Astrocyte of the hippocampus (primary cell): ENCODE measurements around the gene TAAR6.
"Not testable (repeated sequence)": the region's sequence is repeated elsewhere in the genome, so short reads cannot be mapped to it uniquely, and the experiment has no call there.

Experiments
- DNase-seq: peaks from one replicate; pipeline ENCODE4 v3.0.0; 2011; ENCODE audit warnings: low read depth, low spot score

The TAAR6 gene

DNA sequence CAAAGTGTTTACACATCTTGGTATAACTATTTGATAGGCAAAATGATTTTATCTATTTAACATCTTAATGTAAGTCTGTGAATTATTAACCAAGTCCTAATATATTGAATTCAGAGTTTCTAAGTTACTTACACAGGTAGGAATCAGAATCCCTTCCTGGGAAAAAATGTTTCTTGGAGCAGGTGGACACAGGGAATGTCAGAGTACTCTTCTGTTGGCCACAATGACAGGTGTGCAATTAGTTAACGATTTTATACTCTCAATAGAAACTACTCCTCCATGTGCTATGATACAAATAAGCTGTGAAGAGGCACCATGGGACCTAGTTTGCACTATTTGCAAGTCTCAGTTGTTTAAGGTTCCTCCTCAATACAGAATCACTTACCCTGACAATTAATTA lies 20.2 kb downstream of the TAAR6 start:
- no peak for DNase-seq

- DNase-seq: no peak
Measured at GRCh38 chr6:132592855-132593254, 22.7 kb downstream of the TAAR6 start.

DNA sequence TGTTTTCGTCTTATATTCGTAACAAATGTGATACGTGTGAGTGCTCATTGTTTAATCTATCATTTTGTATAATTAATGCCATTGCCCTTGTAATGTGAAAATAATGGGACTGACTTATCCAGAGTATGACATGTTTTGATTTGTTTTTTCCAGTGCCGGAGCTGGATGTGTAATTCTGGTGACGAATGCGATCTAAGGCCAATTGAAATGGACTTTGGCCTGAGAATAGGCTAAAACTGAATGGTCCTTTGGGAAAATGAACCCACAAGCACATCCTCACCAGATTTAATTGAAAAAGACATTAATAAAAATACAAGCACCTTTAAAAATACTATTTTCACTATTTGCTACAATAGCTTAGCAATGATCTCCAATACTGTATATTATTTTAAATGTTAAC lies 26.1 kb downstream of the TAAR6 start:
- no peak for DNase-seq

GRCh38 chr6:132598473-132598872 lies 28.4 kb downstream of the TAAR6 start:
- DNase-seq: no peak

GRCh38 chr6:132600900-132601299 lies 30.8 kb downstream of the TAAR6 start:
- not testable (repeated sequence) for DNase-seq

GRCh38 chr6:132604635-132605152 lies 34.6 kb downstream of the TAAR6 start:
- DNase-seq: no peak

DNA sequence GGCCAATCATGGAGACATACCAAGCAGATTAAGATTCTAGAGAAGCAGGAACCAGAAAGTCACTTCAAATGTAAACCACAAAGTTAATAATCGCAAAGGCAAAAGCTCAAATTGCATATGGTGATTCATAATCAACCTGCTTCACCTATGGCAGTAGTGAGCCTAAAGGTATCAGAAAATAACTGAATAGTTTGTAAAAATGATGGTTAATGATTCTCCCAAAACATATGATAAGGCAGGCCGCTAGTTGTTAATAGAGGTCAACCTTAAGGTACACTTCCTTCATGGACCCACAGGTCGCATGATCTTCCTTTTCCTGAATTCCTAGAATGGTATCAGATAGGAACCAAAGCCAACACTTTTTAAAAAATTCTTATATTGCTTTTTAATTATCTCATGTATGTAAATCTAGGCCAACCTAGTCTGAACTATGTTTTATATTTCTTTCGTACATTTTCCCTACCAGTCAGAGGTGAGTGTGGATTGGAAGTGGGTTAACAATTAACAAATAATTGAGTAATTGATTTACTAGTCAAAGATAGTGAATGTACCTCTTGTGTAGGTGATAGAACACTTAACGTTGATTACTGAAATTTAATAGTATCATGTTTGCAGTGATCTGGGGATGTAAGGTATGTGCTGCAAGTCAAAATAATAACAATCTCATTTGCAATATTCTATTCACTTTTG lies 37.6 kb downstream of the TAAR6 start:
- no peak for DNase-seq

DNA sequence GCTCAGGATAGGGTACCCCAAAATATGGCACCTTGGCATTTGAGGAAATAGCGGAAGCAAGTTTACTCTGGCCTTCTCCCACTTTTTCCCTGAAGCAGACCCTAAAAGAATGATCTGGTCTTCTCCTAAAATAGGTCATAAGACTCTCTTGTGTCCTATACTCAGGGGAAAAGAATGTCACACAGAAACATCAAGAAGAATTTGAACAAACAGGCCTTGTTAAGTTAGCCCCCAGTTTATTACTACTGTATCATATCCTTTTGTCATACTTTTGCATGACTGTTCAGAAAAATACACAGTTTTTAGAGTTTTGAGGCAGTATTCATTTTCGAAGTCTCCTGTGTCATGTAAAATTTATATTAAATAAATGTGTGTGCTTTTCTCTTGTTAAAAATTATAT lies 41.5 kb downstream of the TAAR6 start:
- DNase-seq: no peak

DNA sequence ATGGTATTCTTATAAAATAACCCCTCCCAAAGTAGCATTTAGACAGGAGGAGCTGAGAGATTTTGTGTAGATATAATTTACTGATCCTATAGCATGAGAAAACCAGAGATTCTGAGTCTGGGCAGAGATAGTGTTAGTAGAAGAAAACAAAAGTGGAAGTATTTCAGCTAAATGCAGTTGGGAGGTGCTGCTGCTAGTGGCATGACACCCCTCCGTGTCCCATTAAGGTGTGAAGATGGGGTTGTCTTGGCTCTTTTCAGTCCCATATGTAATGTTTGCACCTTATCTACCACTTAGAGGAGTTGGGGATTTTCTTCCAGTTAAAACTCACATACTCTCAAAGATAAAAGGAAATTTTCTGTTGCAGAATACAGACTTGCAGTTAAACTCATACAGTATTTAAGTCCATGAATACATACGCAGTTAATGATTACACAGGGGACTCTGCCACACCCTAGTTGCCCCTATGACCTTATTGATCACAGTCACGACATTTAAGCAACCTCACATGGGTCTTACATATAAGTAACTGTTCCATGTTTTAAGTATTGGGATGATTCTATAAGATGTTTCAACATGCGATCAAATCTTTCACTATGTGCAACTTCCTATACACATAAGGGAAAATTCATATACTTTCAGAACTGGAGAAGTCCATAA lies 42.5 kb downstream of the TAAR6 start:
- no peak for DNase-seq

- no peak for DNase-seq
Measured at GRCh38 chr6:132614554-132614953, 44.4 kb downstream of the TAAR6 start.

DNA sequence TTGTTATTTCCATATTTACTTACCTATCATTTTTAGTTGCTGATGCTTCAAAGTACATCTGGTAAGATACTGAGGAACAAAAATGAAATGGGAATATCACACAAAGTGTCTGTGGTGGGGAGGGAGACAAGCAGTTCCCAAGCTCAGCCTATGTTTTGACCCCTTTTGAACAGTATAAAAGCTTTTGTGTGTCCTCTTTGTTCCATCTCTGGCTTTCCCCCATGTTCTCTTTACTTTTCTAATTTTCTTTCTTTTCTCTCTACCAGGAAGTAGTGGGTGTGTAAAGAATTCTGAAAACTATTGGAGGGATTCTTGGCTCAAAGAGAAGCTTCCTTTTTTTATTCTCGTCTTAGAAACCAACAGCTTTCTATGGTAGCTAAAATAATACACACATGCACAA lies 46.6 kb downstream of the TAAR6 start:
- no peak for DNase-seq
